GM04504 (cell line): ENCODE measurements around the gene MATR3.
"Not testable (repeated sequence)": the region's sequence is repeated elsewhere in the genome, so short reads cannot be mapped to it uniquely, and the experiment has no call there.

Source experiments
- DNase-seq: peaks from one replicate; pipeline ENCODE4 v3.0.0-alpha.2; 2012; ENCODE audit warnings: low read depth

The MATR3 gene

GRCh38 chr5:139297439-139298133 lies 4.0 kb downstream of the MATR3 start:
- DNase-seq = no peak

GRCh38 chr5:139298242-139298641 lies 4.7 kb downstream of the MATR3 start:
- DNase-seq = no peak

- no peak for DNase-seq
These were observed 5.9 kb downstream of the MATR3 start for GRCh38 chr5:139299486-139299885.

DNA sequence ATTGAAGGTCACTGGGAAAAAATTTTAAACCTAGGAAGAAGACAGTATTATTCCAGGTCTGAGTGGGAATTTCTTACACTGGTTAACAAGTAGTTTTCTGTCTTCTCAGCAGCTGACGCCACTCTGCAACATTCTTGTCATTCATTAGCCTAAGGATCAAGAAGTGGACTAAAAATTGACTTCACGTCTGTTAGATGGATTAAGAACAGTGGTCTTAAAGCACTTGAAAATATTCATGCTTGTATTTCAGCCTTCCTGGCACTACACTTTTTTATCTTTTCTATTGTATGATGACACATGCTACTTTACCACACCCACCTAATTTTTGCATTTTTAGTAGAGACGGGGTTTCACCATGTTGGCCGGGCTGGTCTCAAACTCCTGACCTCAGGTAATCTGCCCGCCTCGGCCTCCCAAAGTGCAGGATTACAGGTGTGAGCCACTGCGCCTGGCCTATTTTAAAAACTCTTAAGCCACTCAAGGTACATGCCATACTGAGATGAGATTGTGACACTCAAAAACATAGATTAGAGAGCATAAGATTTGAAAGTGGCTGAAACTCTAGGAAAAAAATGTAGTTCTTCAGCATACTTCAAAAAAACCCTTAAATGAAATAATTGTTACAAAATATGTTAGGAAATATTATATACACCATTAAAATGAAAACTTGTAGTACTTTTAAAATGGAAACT lies 8.4 kb downstream of the MATR3 start:
- DNase-seq = no peak

- no peak for DNase-seq
These were observed 11.1 kb downstream of the MATR3 start for GRCh38 chr5:139304391-139305324.

DNA sequence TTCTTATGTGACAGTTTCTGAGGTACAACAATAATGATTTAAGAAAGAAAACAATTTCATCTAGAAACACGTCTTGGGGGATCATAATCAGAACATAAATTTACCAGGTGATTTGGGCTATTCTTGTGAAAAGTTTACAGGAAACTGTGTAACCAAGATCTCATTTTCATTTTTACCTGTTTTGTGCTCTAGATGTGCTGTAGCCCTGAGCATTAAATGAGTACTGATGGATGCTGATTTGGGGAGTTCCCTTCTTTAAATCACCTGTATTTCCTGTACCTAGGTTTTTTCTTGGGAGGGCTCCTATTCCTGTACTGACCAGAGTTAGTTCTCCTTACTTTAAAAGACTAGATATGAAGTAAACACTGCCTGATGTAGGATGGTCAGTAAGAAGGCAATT lies 12.7 kb downstream of the MATR3 start:
- DNase-seq = no peak

GRCh38 chr5:139306628-139307379 lies 13.3 kb downstream of the MATR3 start:
- DNase-seq = no peak

DNA sequence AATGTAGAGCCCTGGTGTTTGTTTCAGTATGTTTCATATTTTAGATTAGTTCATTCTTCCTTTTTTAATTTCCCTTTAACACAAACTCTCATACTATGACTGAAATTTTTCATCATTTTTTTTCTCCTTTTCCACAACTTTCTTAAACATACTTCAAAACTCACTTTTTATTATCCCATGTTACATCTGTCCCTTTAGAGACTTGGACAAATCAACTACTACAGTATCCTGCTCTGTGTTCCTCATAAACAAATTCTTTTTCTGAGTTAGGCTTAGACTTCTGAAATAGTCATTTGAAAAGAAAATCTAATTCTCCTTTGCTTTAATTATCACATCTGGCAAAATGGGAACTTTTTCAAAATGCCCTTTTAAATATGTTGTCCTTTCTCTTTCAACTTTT lies 15.3 kb downstream of the MATR3 start:
- no peak for DNase-seq

GRCh38 chr5:139310715-139311186 lies 17.2 kb downstream of the MATR3 start:
- not testable (repeated sequence) for DNase-seq

DNA sequence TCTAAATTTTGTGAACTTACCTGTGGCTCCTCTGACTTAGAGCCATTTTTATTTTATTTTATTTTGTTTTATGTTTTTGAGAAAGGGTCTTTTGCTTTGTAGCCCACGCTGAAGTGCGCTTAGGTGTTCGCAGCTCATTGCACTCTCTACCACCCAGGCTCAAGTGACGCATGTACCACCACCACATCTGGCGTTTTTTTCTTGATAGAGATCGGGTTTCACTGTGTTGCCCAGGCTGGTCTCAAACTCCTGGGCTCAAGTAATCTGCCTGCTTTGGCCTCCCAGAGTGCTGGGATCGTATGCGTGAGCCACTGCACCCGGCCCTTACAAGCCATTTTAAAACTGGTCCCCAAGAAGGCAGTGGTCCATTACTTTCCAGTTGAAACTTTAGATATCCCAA lies 18.5 kb downstream of the MATR3 start:
- DNase-seq = no peak

DNA sequence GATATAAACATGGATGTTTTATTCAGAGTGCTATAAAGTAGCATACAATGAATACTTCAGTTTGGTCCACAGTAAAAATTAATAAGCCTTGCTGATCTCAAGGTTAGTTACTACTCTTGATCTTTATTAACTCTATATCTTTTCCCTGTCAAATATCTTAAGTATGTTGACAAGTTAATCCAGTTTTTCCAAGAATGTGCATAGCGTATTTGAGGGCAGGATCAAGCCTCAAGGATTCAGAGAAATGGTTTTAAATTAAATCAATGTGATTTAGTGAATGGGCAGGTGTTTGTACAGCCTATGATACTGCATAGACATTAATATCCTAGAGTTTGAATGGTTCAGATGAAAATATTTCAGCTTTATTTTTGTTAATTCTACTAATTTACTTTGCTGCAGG lies 20.7 kb downstream of the MATR3 start:
- DNase-seq = no peak

- no peak for DNase-seq
These were observed 21.6 kb downstream of the MATR3 start for GRCh38 chr5:139315056-139315615.

DNA sequence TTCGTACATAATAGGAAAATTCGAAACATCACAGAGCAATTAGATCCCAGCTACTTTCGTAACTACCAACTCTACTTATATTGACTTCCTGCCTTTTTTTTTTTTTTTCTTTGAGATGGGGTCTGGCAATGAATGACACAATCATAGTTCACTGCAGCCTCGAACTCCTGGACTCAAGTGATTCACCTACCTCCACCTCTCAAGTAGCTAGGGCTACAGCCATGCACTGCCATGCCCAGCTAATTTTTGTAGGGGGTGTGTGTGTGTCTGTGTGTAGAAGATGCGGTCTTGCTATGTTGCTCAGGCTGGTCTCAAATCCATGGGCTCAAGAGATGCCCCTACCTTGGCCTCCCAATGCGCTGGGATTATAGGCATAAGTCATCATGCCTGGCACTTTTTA lies 42.3 kb downstream of the MATR3 start:
- no peak for DNase-seq

- no peak for DNase-seq
These were observed 46.5 kb downstream of the MATR3 start for GRCh38 chr5:139340051-139340450.

- no peak for DNase-seq
These were observed 47.7 kb downstream of the MATR3 start for GRCh38 chr5:139341187-139341688.

DNA sequence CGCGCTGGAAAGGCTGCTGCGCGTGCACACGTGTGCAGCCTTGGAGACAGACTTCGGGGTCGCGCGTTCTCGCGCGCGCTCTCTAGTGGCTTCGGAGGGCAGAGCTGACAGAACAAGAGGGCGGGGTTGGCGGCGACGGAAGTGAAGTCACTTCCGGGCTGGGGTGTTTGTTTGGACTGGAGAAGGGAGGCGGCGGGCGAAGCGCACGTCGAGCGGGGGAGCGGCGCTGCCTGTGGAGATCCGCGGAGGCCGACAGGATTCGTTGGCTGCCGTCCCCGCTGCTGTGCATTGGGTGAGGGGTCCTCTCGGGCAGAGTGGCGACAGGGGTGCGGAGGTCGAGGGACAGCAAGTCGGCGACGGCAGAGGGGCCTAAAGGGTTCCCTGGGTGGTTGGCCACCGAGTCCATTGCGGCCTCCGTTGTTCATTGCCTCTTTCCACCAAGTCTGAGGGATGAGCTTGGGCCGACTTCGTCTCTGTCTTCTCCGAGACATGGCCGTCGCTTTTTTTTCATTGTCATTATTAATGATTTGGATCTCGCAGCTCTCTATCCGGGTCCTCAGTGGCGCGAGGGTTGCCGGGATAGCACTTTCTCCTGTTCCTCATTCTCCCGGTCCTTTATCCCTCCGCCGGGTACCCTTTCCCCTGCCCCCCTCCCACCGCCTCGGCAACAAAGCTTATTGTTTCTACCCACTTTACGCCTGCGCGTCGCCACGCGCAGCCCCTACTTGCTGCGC lies 48.3 kb downstream of the MATR3 start, which contains the start of gene PAIP2:
Gene PAIP2 (plus strand): TSS at position 166 of the 734 bp plus-strand sequence. CDS start 21,931 bp downstream, outside the sequence.
- peak; percentile 95 for DNase-seq

DNA sequence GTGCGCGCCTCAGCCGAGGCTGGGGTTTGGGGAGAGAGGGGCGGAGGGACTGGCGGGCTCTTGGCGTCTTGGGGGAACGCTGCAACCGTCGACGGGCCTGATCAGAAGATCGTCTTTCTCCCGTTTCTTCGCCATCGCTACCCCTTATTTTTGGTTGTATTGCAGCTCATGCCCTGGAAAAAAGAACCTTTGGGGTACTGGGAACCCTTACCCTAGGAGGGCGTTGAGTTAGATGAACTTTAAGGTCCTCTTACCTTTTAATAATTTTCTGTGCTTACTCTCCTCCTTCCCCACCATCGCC lies 48.8 kb downstream of the MATR3 start:
- DNase-seq = no peak

DNA sequence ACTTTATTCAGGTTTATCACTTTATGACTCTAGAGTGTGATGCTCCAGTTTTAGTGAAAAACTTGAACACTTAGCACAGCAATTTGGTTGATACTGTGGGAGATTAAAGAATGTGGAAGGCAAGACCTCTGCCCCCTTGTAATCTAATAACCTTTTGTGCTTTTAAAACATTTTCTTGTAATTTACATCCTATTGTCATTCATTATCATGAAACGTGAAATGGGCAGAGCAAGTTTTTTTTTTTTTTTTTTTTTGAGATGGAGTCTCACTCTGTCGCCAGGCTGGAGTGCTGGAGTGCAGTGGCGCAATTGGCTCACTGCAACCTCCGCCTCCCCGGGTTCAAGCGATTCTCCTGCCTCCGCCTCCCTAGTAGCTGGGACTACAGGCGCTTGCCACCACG lies 49.9 kb downstream of the MATR3 start:
- DNase-seq = no peak

GRCh38 chr5:139344177-139344576 lies 50.6 kb downstream of the MATR3 start:
- no peak for DNase-seq

DNA sequence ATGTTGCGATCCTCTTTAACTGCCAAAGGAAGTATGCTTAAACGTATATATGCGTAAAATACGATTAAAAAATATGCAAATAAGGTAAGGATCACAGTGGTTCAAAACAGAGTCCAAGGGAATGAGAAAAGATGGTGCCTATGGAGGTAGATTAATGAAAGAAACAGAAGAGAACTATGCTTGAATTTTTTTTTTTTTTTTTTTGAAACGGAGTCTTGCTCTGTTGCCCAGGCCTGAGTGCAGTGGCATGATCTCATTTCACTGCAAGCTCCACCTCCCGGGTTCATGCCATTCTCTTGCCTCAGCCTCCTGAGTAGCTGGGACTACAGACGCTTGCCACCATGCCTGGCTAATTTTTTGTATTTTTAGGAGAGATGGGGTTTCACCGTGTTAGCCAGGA lies 51.9 kb downstream of the MATR3 start:
- not testable (repeated sequence) for DNase-seq

GRCh38 chr5:139347863-139348262 lies 54.3 kb downstream of the MATR3 start:
- DNase-seq = not testable (repeated sequence)
